GM23338 (cell line): Measurements from ENCODE around the gene MEGF6. TPM values are rescaled to one million over a fixed set of nuclear protein-coding genes. Genes with fewer than 3 reads are reported as not detected.

Experiments used
- ATAC-seq: fragments of 200-7000 bp; cut with Tn5 transposase; 3 replicates; pipeline ENCODE4 v1.9.1; 2020
- DNase-seq: peaks from one replicate; pipeline ENCODE4 v3.0.0-alpha.2; 2015; ENCODE audit warnings: low spot score
- H2AFZ ChIP-seq: fragments of 200-600 bp; sonication (generic); 2 replicates; pipeline ENCODE4 v1.8.0; 2016; ENCODE audit warnings: antibody characterized with exemption, mild to moderate bottlenecking, moderate library complexity
- H3F3A ChIP-seq: fragments of 200-600 bp; sonication (generic); replicated peaks from 2 replicates; pipeline ENCODE4 v1.8.0; 2017; ENCODE audit warnings: antibody characterized with exemption, mixed run types, low read depth
- H3K27ac ChIP-seq: fragments of 200-600 bp; sonication (generic); 2 replicates; pipeline ENCODE4 v1.6.1; 2016; ENCODE audit warnings: low read depth
- H3K27me3 ChIP-seq: fragments of 200-600 bp; sonication (generic); 2 replicates; pipeline ENCODE4 v1.8.0; 2016; ENCODE audit warnings: mild to moderate bottlenecking, mixed run types, moderate library complexity; ENCODE audit not compliant: insufficient read depth
- H3K36me3 ChIP-seq: fragments of 200-600 bp; sonication (generic); 2 replicates; pipeline ENCODE4 v1.8.0; 2016; ENCODE audit warnings: mild to moderate bottlenecking; ENCODE audit not compliant: insufficient read depth
- H3K4me1 ChIP-seq: fragments of 200-600 bp; sonication (generic); 2 replicates; pipeline ENCODE4 v1.8.0; 2016; ENCODE audit warnings: mild to moderate bottlenecking, moderate library complexity; ENCODE audit not compliant: insufficient read depth
- H3K4me2 ChIP-seq: fragments of 200-600 bp; sonication (generic); 2 replicates; pipeline ENCODE4 v1.7.1; 2017; ENCODE audit warnings: mixed run types
- H3K4me3 ChIP-seq: fragments of 200-600 bp; sonication (generic); 2 replicates; pipeline ENCODE4 v1.6.1; 2016; ENCODE audit warnings: mixed run types
- H3K79me2 ChIP-seq: fragments of 200-600 bp; sonication (generic); replicated peaks from 2 replicates; pipeline ENCODE4 v1.8.0; 2017; ENCODE audit warnings: mild to moderate bottlenecking; ENCODE audit not compliant: insufficient read depth
- H3K9me2 ChIP-seq: fragments of 200-600 bp; sonication (generic); 2 replicates; pipeline ENCODE4 v1.8.0; 2017; ENCODE audit not compliant: insufficient read depth
- H4K20me1 ChIP-seq: fragments of 200-600 bp; sonication (generic); replicated peaks from 2 replicates; pipeline ENCODE4 v1.8.0; 2017; ENCODE audit warnings: mild to moderate bottlenecking; ENCODE audit not compliant: insufficient read depth
- H3K27ac Mint-ChIP-seq: 2 replicates; pipeline ENCODE4 v1.8.0; 2020; ENCODE audit warnings: inconsistent platforms, mild to moderate bottlenecking, moderate library complexity, mixed read lengths
- H3K27me3 Mint-ChIP-seq: 3 replicates; pipeline ENCODE4 v1.8.0; 2022; ENCODE audit warnings: low read depth, mild to moderate bottlenecking, moderate library complexity, mixed read lengths, inconsistent platforms; ENCODE audit not compliant: insufficient read depth, poor library complexity
- H3K36me3 Mint-ChIP-seq: 3 replicates; pipeline ENCODE4 v1.8.0; 2021; ENCODE audit warnings: low read depth, mild to moderate bottlenecking, inconsistent platforms, moderate library complexity, mixed read lengths
- H3K4me1 Mint-ChIP-seq: 3 replicates; pipeline ENCODE4 v1.8.0; 2020; ENCODE audit warnings: mild to moderate bottlenecking, inconsistent platforms, mixed read lengths
- H3K4me3 Mint-ChIP-seq: 3 replicates; pipeline ENCODE4 v1.8.0; 2021; ENCODE audit warnings: moderate library complexity, mild to moderate bottlenecking, inconsistent platforms, mixed read lengths
- H3K9me3 Mint-ChIP-seq: 3 replicates; pipeline ENCODE4 v1.8.0; 2020; ENCODE audit warnings: moderate library complexity, mild to moderate bottlenecking, inconsistent platforms, mixed read lengths
- EZH2 ChIP-seq: fragments of 200-600 bp; sonication (generic); IDR thresholded peaks from one replicate; pipeline ENCODE4 v1.8.0; 2017; ENCODE audit warnings: antibody characterized with exemption, mild to moderate bottlenecking, low read depth; ENCODE audit not compliant: unreplicated experiment
- JUNB ChIP-seq: IDR thresholded peaks from one replicate; pipeline ENCODE4 v1.6.1; 2016; ENCODE audit warnings: antibody characterized with exemption; ENCODE audit not compliant: unreplicated experiment
- NANOG ChIP-seq: IDR thresholded peaks from 2 replicates; pipeline ENCODE4 v1.6.1; 2016; ENCODE audit warnings: antibody characterized with exemption, borderline replicate concordance
- POLR2AphosphoS5 ChIP-seq: IDR thresholded peaks from 2 replicates; pipeline ENCODE4 v1.6.1; 2016; ENCODE audit warnings: antibody characterized with exemption, low read depth
- STAT1 ChIP-seq: IDR thresholded peaks from one replicate; pipeline ENCODE4 v1.6.1; 2016; ENCODE audit warnings: antibody characterized with exemption; ENCODE audit not compliant: unreplicated experiment
- ZNF331 ChIP-seq: fragments of 250-450 bp; sonication (Bioruptor Pico); IDR thresholded peaks from 2 replicates; pipeline ENCODE4 v1.5.0; 2020; ENCODE audit warnings: low read depth, mild to moderate bottlenecking, moderate library complexity
- polyA plus RNA-seq: library from polyadenylated mRNA; unstranded; fragments of >200 nt; fragmentation: Nextera tagmentation; extraction: Ambion mirVana; gene quantifications from 2 replicates; pipeline ENCODE4 v1.2.1, GENCODE V29; 2016
- total RNA-seq: library from RNA; depleted of rRNA; stranded (reverse); fragments of >200 nt; shearing (Covaris generic); gene quantifications from 2 replicates; pipeline ENCODE4 v1.2.3, GENCODE V29; 2014
- TF ChIP-seq, protein P1 (sequence below), 2 experiments: fragments of 200-600 bp in 1 of 2; sonication (generic) in 1 of 2; conservative IDR thresholded peaks; 2 replicates each; pipeline versions ENCODE4 v1.5.1 to v1.6.1; 2016 to 2017; ENCODE audit warnings: antibody characterized with exemption in 2 of 2, low read depth in 2 of 2, mild to moderate bottlenecking in 2 of 2, moderate library complexity in 1 of 2
- TF ChIP-seq, protein P2 (sequence below): IDR thresholded peaks from 2 replicates; pipeline ENCODE4 v1.6.1; 2016; ENCODE audit warnings: antibody characterized with exemption

MEGF6 gene
- total and polyA plus RNA-seq, 2 experiments from 2014 or later = 4.0 to 21.4 TPM

DNA sequence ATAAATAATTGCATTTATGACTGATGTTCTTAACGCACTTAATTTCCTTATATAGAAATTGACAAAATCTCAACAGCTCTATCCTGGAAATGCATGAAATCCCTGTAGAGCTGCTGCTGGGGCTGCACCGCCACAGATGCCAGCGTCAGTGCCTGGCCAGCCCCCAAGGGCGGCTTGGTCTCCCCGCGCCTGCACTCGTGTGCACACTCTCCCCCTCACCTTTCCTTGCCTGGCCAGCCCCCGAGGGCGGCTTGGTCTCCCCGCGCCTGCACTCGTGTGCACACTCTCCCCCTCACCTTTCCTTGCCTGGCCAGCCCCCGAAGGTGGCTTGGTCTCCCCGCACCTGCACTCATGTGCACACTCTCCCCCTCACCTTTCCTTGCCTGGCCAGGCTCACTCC, 24.8 kb upstream of the MEGF6 start (continued):
- no peak for TF ChIP-seq ZNF331 (CRISPR knock-in tag)
- TF ChIP-seq, protein P1, sequence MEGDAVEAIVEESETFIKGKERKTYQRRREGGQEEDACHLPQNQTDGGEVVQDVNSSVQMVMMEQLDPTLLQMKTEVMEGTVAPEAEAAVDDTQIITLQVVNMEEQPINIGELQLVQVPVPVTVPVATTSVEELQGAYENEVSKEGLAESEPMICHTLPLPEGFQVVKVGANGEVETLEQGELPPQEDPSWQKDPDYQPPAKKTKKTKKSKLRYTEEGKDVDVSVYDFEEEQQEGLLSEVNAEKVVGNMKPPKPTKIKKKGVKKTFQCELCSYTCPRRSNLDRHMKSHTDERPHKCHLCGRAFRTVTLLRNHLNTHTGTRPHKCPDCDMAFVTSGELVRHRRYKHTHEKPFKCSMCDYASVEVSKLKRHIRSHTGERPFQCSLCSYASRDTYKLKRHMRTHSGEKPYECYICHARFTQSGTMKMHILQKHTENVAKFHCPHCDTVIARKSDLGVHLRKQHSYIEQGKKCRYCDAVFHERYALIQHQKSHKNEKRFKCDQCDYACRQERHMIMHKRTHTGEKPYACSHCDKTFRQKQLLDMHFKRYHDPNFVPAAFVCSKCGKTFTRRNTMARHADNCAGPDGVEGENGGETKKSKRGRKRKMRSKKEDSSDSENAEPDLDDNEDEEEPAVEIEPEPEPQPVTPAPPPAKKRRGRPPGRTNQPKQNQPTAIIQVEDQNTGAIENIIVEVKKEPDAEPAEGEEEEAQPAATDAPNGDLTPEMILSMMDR (conservative IDR thresholded peaks at IDR 0.05; ENCODE audit: low read depth in 2 of 2) = no peak
- TF ChIP-seq, protein P2, sequence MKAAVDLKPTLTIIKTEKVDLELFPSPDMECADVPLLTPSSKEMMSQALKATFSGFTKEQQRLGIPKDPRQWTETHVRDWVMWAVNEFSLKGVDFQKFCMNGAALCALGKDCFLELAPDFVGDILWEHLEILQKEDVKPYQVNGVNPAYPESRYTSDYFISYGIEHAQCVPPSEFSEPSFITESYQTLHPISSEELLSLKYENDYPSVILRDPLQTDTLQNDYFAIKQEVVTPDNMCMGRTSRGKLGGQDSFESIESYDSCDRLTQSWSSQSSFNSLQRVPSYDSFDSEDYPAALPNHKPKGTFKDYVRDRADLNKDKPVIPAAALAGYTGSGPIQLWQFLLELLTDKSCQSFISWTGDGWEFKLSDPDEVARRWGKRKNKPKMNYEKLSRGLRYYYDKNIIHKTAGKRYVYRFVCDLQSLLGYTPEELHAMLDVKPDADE = no peak
- no peak for TF ChIP-seq JUNB
- TF ChIP-seq EZH2 = no peak
- no peak for TF ChIP-seq STAT1
- TF ChIP-seq POLR2AphosphoS5 = no peak

DNA sequence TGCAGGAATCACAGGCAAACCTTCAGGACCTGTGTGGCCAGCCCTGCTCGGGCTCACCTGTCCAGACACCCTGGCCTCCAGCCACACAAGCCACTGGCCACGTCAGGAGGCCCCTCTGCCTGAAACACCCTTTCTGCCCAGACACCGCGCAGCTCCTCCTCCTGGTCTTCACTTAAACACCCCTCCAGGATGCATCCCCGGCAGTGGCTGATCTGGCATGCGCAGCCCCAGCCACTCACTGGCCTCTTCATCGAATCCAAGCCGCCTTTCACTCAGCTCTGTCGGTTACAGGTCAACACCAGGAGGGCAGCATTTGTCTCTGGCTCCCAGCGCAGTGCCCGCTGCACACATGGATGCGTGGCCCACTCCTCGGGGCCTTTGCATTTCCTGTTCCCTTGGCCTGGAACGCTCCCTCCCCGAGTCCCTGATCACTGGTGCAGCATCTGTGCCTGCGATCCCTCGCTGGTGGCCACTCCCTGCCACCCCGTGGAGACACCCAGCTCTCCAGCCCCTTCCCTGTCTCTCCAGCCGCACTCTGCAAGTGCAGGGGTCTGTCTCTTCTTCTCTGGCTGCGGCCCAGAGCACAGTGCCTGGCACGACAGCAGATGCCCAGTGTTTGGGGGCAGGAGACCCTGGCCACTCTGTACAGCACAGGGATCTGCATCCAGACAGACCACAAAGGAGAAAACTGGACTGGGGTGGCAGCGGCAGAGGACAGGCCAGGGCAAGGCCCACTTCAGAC, 22.9 kb upstream of the MEGF6 start:
- no peak overlapping the region for H3K27ac Mint-ChIP-seq
- no peaks in the 10 kb centered on the region for H3K9me2 ChIP-seq
- no peak overlapping the region for H3K4me3 ChIP-seq
- H3K9me3 Mint-ChIP-seq = no peaks in the 10 kb centered on the region
- no peak for DNase-seq
- no peak overlapping the region for H3K4me3 Mint-ChIP-seq
- H2AFZ ChIP-seq = no peak overlapping the region
- H4K20me1 ChIP-seq = peaks cover 3% of the 10 kb centered on the region; the same call in 1 of the 2 replicates
- TF ChIP-seq STAT1 (no peak), NANOG (no peak)
- TF ChIP-seq, protein P1 (conservative IDR thresholded peaks at IDR 0.05; ENCODE audit: low read depth in 2 of 2) = no peak
- TF ChIP-seq, protein P2 = no peak
- no peaks in the 10 kb centered on the region for H3K79me2 ChIP-seq
- H3K27ac ChIP-seq = no peak overlapping the region
- H3K36me3 ChIP-seq = peaks cover 13% of the 10 kb centered on the region; the same call in 1 of the 2 replicates
- H3K27me3 Mint-ChIP-seq = peaks cover 7% of the 10 kb centered on the region
- peaks cover 3% of the 10 kb centered on the region for H3K4me1 Mint-ChIP-seq
- no peaks in the 10 kb centered on the region for H3K27me3 ChIP-seq
- ATAC-seq = no peak
- H3K4me2 ChIP-seq = no peak overlapping the region
- H3K4me1 ChIP-seq = no peaks in the 10 kb centered on the region
- H3F3A ChIP-seq = no peaks in the 10 kb centered on the region; the same call in 1 of the 2 replicates
- peaks cover 44% of the 10 kb centered on the region for H3K36me3 Mint-ChIP-seq
